ENCODE measurements around the gene PLA2R1. TPM values are rescaled to one million over a fixed set of nuclear protein-coding genes. Genes with fewer than 3 reads are reported as not detected.

The PLA2R1 gene
- total and polyA plus RNA-seq, 2 of the 4 experiments (the other 2 are of a cell fraction): 0.43 to 0.54 TPM

DNA sequence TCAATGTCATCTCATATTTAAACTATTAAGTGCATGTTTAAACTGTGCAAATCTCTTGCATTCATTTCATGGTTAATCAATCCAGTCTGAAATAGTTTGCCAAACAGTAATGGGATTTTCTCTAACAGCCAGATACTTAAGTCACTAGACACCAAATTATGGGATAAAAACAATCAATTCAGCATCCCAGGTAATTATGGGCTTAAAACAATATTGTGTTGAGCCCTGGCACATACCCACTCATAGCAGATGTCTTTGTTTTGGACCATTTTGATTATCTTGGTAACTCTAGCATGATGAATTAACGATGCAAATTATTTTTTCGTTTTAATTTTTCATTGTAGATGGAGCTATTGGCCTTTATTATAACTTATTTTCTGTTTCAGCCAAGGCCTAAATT, 145.9 kb downstream of the PLA2R1 start:
- ATAC-seq (ENCODE audit: low read depth): no peak
- H4K5ac ChIP-seq (ENCODE audit: low read depth, low read length): no peak overlapping the region
- H2AK5ac ChIP-seq (ENCODE audit: low read depth, low read length): no peak overlapping the region
- no peak overlapping the region for H3K9ac ChIP-seq (ENCODE audit: low read depth, low read length)
- no peak overlapping the region for H2AFZ ChIP-seq (replicated peaks; ENCODE audit: low read length, poor library complexity)
- no peak overlapping the region for H2BK5ac ChIP-seq (ENCODE audit: low read depth, low read length, poor library complexity, severe bottlenecking)
- no peak overlapping the region for H3K23ac ChIP-seq (ENCODE audit: low read depth, low read length)
- no peak overlapping the region for H3K4ac ChIP-seq (ENCODE audit: low read depth, low read length)
- no peak overlapping the region for H2BK120ac ChIP-seq (ENCODE audit: low read depth, low read length)
- no peak overlapping the region for H2BK15ac ChIP-seq (ENCODE audit: low read depth, low read length)
- no peak overlapping the region for H2AK9ac ChIP-seq (replicated peaks; ENCODE audit: low read depth, low read length, poor library complexity)
- no peaks in the 10 kb centered on the region for H3K9me3 ChIP-seq (ENCODE audit: control insufficient read depth, insufficient read depth, low read length)
- H3K4me3 ChIP-seq (ENCODE audit: insufficient read depth, low read depth, low read length): no peak overlapping the region
- no peaks in the 10 kb centered on the region for H3K36me3 ChIP-seq (ENCODE audit: control insufficient read depth, insufficient read depth, low read length)
- no peak overlapping the region for H3K18ac ChIP-seq (ENCODE audit: low read depth, low read length)
- intact Hi-C loops (cut with micrococcal nuclease) (no loop called here), dilution Hi-C loops (cut with HindIII; ENCODE audit: low sequenced_read_pairs, unreplicated experiment) (no loop called here), in situ Hi-C loops (cut with MboI; ENCODE audit: low sequenced_read_pairs) (no loop called here)
- no peak overlapping the region for H3K4me2 ChIP-seq (ENCODE audit: low read depth, low read length)
- ChIA-PET CTCF (no interaction called here), POLR2A (ENCODE audit: unreplicated experiment) (no interaction called here)
- no peak for DNase-seq
- no peaks in the 10 kb centered on the region for H3K79me1 ChIP-seq (ENCODE audit: low read depth in 1 of 2, low read length in 2 of 2)
- no peaks in the 10 kb centered on the region for H4K20me1 ChIP-seq (ENCODE audit: insufficient read depth, low read length)
- no peak overlapping the region for H2BK20ac ChIP-seq (ENCODE audit: low read depth, low read length)
- H3K27ac ChIP-seq (ENCODE audit: insufficient read depth, low read length): no peak overlapping the region
- H3K14ac ChIP-seq (replicated peaks; ENCODE audit: low read depth, low read length): no peak overlapping the region
- H3K9me1 ChIP-seq (ENCODE audit: insufficient read depth, low read length): no peaks in the 10 kb centered on the region
- H3K56ac ChIP-seq (ENCODE audit: extremely low read depth, insufficient read depth, low read length): no peak overlapping the region
- H4K91ac ChIP-seq (ENCODE audit: insufficient read depth, low read depth, low read length): no peak overlapping the region
- TF ChIP-seq BHLHE40 (IDR thresholded peaks at IDR 0.05; ENCODE audit: low read depth, low read length): no peak
- no peak for TF ChIP-seq CEBPB (IDR thresholded peaks at IDR 0.05; ENCODE audit: low read depth, low read length)
- no peak for TF ChIP-seq NFE2L2 (IDR thresholded peaks at IDR 0.05; ENCODE audit: low read depth, low read length)
- no peak for TF ChIP-seq USF2 (IDR thresholded peaks at IDR 0.05; ENCODE audit: low read depth, low read length)
- no peak for TF ChIP-seq MAFK (IDR thresholded peaks at IDR 0.05; ENCODE audit: low read depth, low read length)
- TF ChIP-seq FOS (IDR thresholded peaks at IDR 0.05; ENCODE audit: low read depth, low read length): no peak
- no peak for TF ChIP-seq MXI1 (IDR thresholded peaks at IDR 0.05; ENCODE audit: borderline replicate concordance, low read depth, low read length)
- no peak for TF ChIP-seq POLR2A (IDR thresholded peaks at IDR 0.05; ENCODE audit: low read depth, low read length)
- TF ChIP-seq MAZ (IDR thresholded peaks at IDR 0.05; ENCODE audit: borderline replicate concordance, low read depth, low read length): no peak
- no peak for TF ChIP-seq SMC3 (IDR thresholded peaks at IDR 0.05; ENCODE audit: low read depth, low read length)
- TF ChIP-seq CHD1 (IDR thresholded peaks at IDR 0.05; ENCODE audit: low read depth, low read length): no peak
- TF ChIP-seq RFX5 (IDR thresholded peaks at IDR 0.05; ENCODE audit: low read depth, low read length): no peak
- TF ChIP-seq, protein P1, sequence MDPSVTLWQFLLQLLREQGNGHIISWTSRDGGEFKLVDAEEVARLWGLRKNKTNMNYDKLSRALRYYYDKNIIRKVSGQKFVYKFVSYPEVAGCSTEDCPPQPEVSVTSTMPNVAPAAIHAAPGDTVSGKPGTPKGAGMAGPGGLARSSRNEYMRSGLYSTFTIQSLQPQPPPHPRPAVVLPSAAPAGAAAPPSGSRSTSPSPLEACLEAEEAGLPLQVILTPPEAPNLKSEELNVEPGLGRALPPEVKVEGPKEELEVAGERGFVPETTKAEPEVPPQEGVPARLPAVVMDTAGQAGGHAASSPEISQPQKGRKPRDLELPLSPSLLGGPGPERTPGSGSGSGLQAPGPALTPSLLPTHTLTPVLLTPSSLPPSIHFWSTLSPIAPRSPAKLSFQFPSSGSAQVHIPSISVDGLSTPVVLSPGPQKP (IDR thresholded peaks at IDR 0.05; ENCODE audit: borderline replicate concordance, low read depth, low read length): no peak
- no peak for TF ChIP-seq RAD21 (IDR thresholded peaks at IDR 0.05; ENCODE audit: low read length)
- no peak for TF ChIP-seq RCOR1 (IDR thresholded peaks at IDR 0.05; ENCODE audit: insufficient replicate concordance, low read length)
- no peak for TF ChIP-seq CTCF (conservative IDR thresholded peaks at IDR 0.05; ENCODE audit: low read depth, low read length)
- peaks cover 15% of the 10 kb centered on the region for H3K27me3 ChIP-seq (ENCODE audit: control insufficient read depth, insufficient read depth, low read length)
- no peaks in the 10 kb centered on the region for H3K4me1 ChIP-seq (ENCODE audit: control insufficient read depth, insufficient read depth, low read length)
- no CpG with 5 or more reads among the region's 2 CpGs for WGBS, 2 experiments (ENCODE audit: extremely low coverage in 2 of 2, insufficient read length in 1 of 2)
- BruUV-seq (replicated peaks): no TSS peak
- no peak overlapping the region for H4K8ac ChIP-seq (ENCODE audit: low read depth in 2 of 2, low read length in 2 of 2)
